RWPE1 (cell line): ENCODE data around the gene SHMT1.
"Not testable (repeated sequence)": the region's sequence is repeated elsewhere in the genome, so short reads cannot be mapped to it uniquely, and the experiment has no call there.

Experiments used
- CTCF ChIA-PET: fragments of 350-600 bp; sonication (Branson Sonifier 250); formaldehyde crosslinking; extraction: SDS; loops from one replicate; lab custom pipeline; 2021; lab: Yijun Ruan, JAX
- POLR2A ChIA-PET: fragments of 400-600 bp; formaldehyde crosslinking; extraction: SDS; loops from one replicate; lab custom pipeline; 2020; ENCODE audit warnings: antibody characterized with exemption; ENCODE audit not compliant: low non-redundant PET; lab: Yijun Ruan, JAX
- DNase-seq: peaks from one replicate; pipeline ENCODE4 v3.0.0; 2012; ENCODE audit warnings: low spot score
- H3K27ac ChIP-seq: fragments of 450-650 bp; 2 replicates; pipeline ENCODE4 v1.5.1; 2017
- CTCF ChIP-seq: fragments of 450-650 bp; conservative IDR thresholded peaks from 2 replicates; pipeline ENCODE4 v1.5.1; 2017; ENCODE audit warnings: low read depth, mild to moderate bottlenecking

SHMT1 gene

DNA sequence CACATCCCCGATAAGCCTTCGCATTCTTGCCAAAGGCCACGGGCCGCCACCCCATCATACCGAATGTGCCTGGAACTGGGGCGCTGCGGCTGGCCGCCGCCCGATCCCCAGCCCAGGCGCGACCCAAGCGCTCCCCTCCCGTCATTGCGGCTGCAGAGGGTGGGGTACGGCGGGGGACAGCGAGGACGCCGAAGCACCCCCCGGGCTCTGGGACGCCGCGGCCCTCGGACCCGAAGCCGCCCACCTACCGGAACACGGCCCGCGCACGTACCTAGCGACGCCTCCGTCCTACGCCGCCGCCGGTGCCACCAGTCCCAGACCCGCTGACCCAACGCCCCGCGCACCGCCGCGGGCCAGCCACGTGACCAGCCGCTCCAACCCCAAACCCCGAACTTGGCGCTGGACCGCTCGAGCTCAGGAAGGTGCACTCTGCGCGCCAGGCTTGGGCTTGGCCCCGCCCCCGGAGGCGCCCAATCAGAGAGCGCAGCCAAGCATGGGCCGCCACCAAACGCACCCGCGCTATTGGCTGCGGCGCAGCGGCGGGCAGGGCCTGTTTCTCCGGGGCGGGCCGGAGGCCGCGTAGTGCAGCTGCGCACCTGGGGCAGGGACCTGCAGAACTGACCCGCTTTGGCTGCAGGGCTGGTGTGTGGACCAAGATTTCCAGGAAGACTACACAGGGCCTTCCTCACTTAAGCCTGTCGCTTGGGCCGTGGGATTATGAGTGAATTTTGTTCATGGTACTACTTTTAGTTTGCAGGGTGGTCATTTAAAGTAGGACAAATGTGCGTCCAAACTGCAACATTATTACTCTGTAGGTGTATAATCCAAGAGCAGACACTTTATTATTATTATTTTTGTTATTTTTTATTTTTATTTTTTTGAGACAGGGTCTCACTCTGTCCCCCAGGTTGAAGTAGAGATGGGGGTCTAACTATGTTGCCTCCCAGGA is at the start of gene SHMT1:
Gene SHMT1 (minus strand): TSS at position 450 of the 949 bp plus-strand sequence. CDS start 7,569 bp downstream, outside the sequence.
- peak; percentile 96 for DNase-seq
- TF ChIP-seq CTCF: no peak
- H3K27ac ChIP-seq: peak within 1 kb of the TSS; percentile 85
- ChIA-PET POLR2A (interaction anchor here (0.6 kb wide), 1 partner anchor 1282 kb away, joined by 3 read pairs; no protein-coding TSS in a partner anchor), CTCF (interaction anchor here (0.6 kb wide), 2 partner anchors 11 to 48 kb away, joined by 3 to 7 read pairs; partner anchors contain the start of genes SMCR8 and TOP3A)

DNA sequence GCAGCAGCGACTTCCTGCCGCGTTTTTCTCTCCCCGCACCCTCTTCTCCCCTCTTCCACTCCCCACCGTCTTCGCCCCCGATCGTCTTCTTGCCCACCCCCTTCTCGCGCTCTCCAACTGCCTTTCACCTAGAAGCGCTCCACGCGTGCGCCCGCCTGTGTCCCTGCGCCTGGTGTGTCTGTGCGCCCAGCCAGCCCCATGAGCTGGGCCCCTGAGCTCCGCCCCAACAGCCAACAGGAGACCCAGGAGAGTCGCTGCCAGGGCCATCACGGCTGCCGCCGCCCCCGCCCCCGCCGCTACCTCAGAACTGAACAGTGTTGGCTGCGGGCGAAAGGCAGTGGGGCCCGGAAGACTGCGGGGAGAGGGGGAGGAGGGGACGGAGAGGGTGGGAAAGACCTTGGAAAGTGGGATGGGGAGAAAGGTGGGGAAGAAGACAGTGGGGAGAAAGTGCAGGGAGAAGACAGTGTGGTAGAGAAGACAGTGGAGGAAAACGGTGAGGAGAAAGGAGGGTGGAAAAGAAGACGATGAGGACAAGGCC is 48.7 kb upstream of the SHMT1 start:
- CTCF ChIA-PET, POLR2A ChIA-PET, DNase-seq, H3K27ac ChIP-seq: not testable (repeated sequence)

DNA sequence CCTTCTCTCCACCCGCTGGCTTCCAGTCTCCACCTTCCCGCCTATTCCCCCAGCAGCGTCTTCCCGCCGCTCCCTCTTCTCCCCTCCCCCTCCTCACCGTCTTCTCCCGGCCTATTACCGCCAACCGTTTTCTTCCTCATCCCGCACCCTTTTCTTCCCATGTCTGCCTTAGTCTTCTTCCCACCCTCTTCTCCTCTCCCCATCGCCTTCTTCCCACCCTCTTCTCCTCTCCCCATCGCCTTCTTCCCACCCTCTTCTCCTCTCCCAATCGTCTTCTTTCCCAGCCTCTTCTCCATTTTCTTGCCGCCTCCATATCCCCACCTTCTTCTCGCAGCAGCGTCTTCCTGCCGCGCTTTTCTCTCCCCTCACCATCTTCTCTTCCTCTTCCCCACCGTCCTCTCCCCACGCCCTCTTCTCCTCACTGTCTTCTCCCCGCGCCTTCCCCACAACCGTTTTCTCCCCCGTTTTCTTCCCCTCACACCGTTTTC is 48.1 kb upstream of the SHMT1 start:
- H3K27ac ChIP-seq: peak overlapping the region; percentile 85
- POLR2A ChIA-PET, DNase-seq, CTCF ChIA-PET: not testable (repeated sequence)

- POLR2A ChIA-PET, CTCF ChIA-PET, DNase-seq: not testable (repeated sequence)
- peak overlapping the region; percentile 85 for H3K27ac ChIP-seq
These were observed 47.4 kb upstream of the SHMT1 start for GRCh38 chr17:18410736-18411135.

DNA sequence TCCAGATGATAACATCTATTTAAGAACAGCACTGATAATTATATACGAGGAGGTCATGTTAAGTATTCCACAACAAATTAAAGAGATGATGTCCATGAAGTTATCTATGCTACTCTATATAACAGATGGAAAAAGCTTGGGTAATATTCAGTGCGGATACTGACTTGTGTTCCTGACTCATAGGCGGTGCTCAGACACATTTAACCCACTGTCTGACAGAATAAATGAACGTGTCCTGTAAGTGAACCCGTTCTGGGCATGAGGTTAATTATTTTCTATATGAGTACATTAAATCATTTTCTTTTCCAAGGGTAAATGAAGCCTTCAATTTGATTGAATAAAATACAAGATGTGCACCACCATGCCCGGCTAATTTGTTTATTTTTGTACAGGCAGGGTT is 46.0 kb upstream of the SHMT1 start:
- CTCF ChIA-PET, POLR2A ChIA-PET, DNase-seq, H3K27ac ChIP-seq: not testable (repeated sequence)

- POLR2A ChIA-PET, H3K27ac ChIP-seq, DNase-seq, CTCF ChIA-PET: not testable (repeated sequence)
These were observed 45.6 kb upstream of the SHMT1 start for GRCh38 chr17:18408906-18409305.

DNA sequence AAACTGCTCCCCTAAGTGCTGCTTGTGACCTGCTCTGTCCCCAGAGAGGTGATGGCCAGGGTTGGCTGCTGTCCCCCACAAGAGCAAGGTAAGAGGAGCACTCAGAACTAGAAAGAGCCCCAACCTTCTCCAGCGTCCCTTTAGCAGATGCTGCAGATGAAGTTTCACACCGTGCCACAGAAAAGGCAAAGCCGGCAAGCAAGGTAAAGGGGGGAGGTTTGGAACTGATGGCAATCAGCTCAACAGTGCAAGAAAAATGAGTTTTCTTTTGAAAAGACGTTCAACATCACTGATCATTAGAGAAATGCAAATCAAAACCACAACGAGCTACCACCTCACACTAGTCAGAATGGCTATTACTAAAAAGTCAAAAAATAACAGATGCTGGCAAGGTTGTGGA is 40.3 kb upstream of the SHMT1 start:
- DNase-seq, CTCF ChIA-PET, POLR2A ChIA-PET, H3K27ac ChIP-seq: not testable (repeated sequence)

GRCh38 chr17:18403166-18403565 is 39.8 kb upstream of the SHMT1 start:
- DNase-seq, POLR2A ChIA-PET, H3K27ac ChIP-seq, CTCF ChIA-PET: not testable (repeated sequence)

- DNase-seq, POLR2A ChIA-PET, H3K27ac ChIP-seq, CTCF ChIA-PET: not testable (repeated sequence)
These were observed 38.7 kb upstream of the SHMT1 start for GRCh38 chr17:18401872-18402590.

GRCh38 chr17:18388728-18389127 is 25.4 kb upstream of the SHMT1 start:
- DNase-seq, CTCF ChIA-PET, H3K27ac ChIP-seq, POLR2A ChIA-PET: not testable (repeated sequence)

- POLR2A ChIA-PET, CTCF ChIA-PET: not testable (repeated sequence)
These were observed 24.9 kb upstream of the SHMT1 start for GRCh38 chr17:18388266-18388665.

DNA sequence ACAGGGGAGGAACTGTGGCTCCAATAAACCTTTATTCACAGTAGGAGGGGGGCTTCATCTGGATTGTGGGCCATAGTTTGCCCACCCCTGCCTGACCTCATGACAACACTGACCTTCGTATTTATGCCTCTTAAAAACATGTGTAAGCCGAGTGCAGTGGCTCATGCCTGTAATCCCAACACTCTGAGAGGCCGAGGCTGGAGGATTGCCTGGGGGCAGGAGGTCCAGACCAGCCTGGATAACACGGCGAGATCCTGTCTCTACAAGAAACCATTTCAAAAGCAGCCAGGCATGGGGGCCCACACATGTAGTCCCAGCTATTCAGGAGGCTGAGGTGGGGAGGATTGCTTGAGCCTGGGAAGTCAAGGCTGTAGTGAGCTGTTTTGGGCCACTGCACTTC is 24.2 kb upstream of the SHMT1 start:
- CTCF ChIA-PET, H3K27ac ChIP-seq, DNase-seq, POLR2A ChIA-PET: not testable (repeated sequence)

More at GRCh38 chr17:18388266-18388665, 24.9 kb upstream of the SHMT1 start:
- DNase-seq, H3K27ac ChIP-seq: not testable (repeated sequence)

- DNase-seq, CTCF ChIA-PET, POLR2A ChIA-PET, H3K27ac ChIP-seq: not testable (repeated sequence)
These were observed 20.9 kb upstream of the SHMT1 start for GRCh38 chr17:18384271-18384670.

DNA sequence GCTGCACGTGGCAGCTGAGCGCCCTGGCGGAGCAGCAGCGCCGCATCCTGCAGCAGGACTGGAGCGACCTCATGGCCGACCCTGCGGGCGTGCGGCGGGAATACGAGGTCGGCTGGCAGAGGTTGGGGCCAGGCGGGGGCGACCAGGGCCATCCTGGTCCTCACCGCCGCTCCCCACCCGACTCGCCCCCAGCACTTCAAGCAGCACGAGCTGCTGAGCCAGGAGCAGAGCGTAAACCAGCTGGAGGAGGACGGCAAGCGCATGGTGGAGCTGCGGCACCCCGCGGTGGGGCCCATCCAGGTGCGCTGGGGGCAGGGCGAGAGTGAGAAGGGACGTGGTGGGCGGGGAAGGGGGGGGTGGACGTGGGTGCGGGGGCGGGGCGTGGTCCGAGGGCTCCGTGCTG is 19.7 kb upstream of the SHMT1 start:
- POLR2A ChIA-PET, H3K27ac ChIP-seq, DNase-seq: not testable (repeated sequence)
- CTCF ChIA-PET: interaction anchor here (0.6 kb wide), 1 partner anchor 49 kb away, joined by 4 read pairs; no protein-coding TSS in a partner anchor
